ENCODE data around the gene GATAD2A.

GATAD2A gene

GRCh38 chr19:19491321-19492025 lies 86.0 kb downstream of the GATAD2A start:
- DNase-seq = no peak

- no peak for DNase-seq
Measured at GRCh38 chr19:19492026-19492610, 86.6 kb downstream of the GATAD2A start.

GRCh38 chr19:19493841-19494546 lies 88.5 kb downstream of the GATAD2A start:
- DNase-seq = no peak

GRCh38 chr19:19495614-19496603 lies 90.4 kb downstream of the GATAD2A start:
- no peak for DNase-seq

- DNase-seq = no peak
Measured at GRCh38 chr19:19498255-19498991, 92.9 kb downstream of the GATAD2A start.

GRCh38 chr19:19499272-19499995 lies 94.0 kb downstream of the GATAD2A start:
- no peak for DNase-seq

GRCh38 chr19:19500975-19501644 lies 95.6 kb downstream of the GATAD2A start:
- no peak for DNase-seq

- no peak for DNase-seq
Measured at GRCh38 chr19:19501798-19502197, 96.3 kb downstream of the GATAD2A start.

- DNase-seq = no peak
Measured at GRCh38 chr19:19502281-19502680, 96.8 kb downstream of the GATAD2A start.

GRCh38 chr19:19502808-19503602 lies 97.5 kb downstream of the GATAD2A start:
- DNase-seq = no peak

- no peak for DNase-seq
Measured at GRCh38 chr19:19504754-19505668, 99.5 kb downstream of the GATAD2A start.

- DNase-seq = no peak
Measured at GRCh38 chr19:19505669-19506326, 100.3 kb downstream of the GATAD2A start.

- DNase-seq = no peak
Measured at GRCh38 chr19:19506592-19506991, 101.1 kb downstream of the GATAD2A start.

GRCh38 chr19:19507354-19507753 lies 101.9 kb downstream of the GATAD2A start:
- no peak for DNase-seq

- DNase-seq = no peak
Measured at GRCh38 chr19:19508217-19508616, 102.7 kb downstream of the GATAD2A start.

GRCh38 chr19:19510432-19510831 lies 105.0 kb downstream of the GATAD2A start:
- DNase-seq = no peak

GRCh38 chr19:19513682-19514081 lies 108.2 kb downstream of the GATAD2A start:
- no peak for DNase-seq

GRCh38 chr19:19514215-19514657 lies 108.8 kb downstream of the GATAD2A start:
- no peak for DNase-seq
